Measurements from ENCODE around the gene RFX7. TPM values are rescaled to one million over a fixed set of nuclear protein-coding genes. Genes with fewer than 3 reads are reported as not detected.
A peak's percentile ranks its signal among the peaks of the same experiment; 100 is the strongest.

Gene RFX7
- total and polyA plus RNA-seq, 9 donors: 3.0 to 19.5 (median 14.8) TPM

GRCh38 chr15:56058986-56059385, 184.7 kb downstream of the RFX7 start:
- Histone ChIP-seq H3K4me3 (no peak overlapping the region), H3K27ac (no peak overlapping the region), H3K36me3 (no peaks in the 10 kb centered on the region), H3K27me3 (no peaks in the 10 kb centered on the region), H3K9me3 (no peaks in the 10 kb centered on the region), H3K4me1 (ENCODE audit: insufficient read depth) (no peaks in the 10 kb centered on the region)
- WGBS, 3 donors: 77 to 90% (median 86%) methylated on average over 2 of the region's 2 CpGs
- intact Hi-C loops (cut with DNase I): no loop called here
- TF ChIP-seq CTCF (IDR thresholded peaks at IDR 0.05) (no peak), POLR2A (IDR thresholded peaks at IDR 0.05) (no peak), EP300 (IDR thresholded peaks at IDR 0.05) (no peak)
- no peak for DNase-seq

- no peaks in the 10 kb centered on the region for H3K4me1 ChIP-seq (ENCODE audit: insufficient read depth)
- no peaks in the 10 kb centered on the region for H3K27me3 ChIP-seq
- no peak for DNase-seq
- TF ChIP-seq CTCF (IDR thresholded peaks at IDR 0.05) (no peak), POLR2A (IDR thresholded peaks at IDR 0.05) (no peak), EP300 (IDR thresholded peaks at IDR 0.05) (no peak)
- no peaks in the 10 kb centered on the region for H3K9me3 ChIP-seq
- no peak overlapping the region for H3K27ac ChIP-seq
- no peak overlapping the region for H3K4me3 ChIP-seq
- no peaks in the 10 kb centered on the region for H3K36me3 ChIP-seq
- intact Hi-C loops (cut with DNase I): no loop called here
- WGBS, 3 donors: 85 to 90% (median 85%) methylated on average over 7 of the region's 7 CpGs
These were observed 187.1 kb downstream of the RFX7 start for GRCh38 chr15:56056626-56057025.

GRCh38 chr15:56053046-56053400, 190.7 kb downstream of the RFX7 start:
- Histone ChIP-seq H3K4me3 (no peak overlapping the region), H3K9me3 (no peaks in the 10 kb centered on the region), H3K36me3 (no peaks in the 10 kb centered on the region), H3K27ac (no peak overlapping the region), H3K27me3 (no peaks in the 10 kb centered on the region), H3K4me1 (ENCODE audit: insufficient read depth) (no peaks in the 10 kb centered on the region)
- DNase-seq: no peak
- intact Hi-C loops (cut with DNase I): no loop called here
- TF ChIP-seq EP300 (IDR thresholded peaks at IDR 0.05) (no peak), POLR2A (IDR thresholded peaks at IDR 0.05) (no peak), CTCF (IDR thresholded peaks at IDR 0.05) (no peak)

GRCh38 chr15:56052395-56053045, 191.2 kb downstream of the RFX7 start:
- no peak for DNase-seq
- 8 to 22% (median 9%) methylated on average over 2 of the region's 2 CpGs for WGBS, 3 donors
- intact Hi-C loops (cut with DNase I): no loop called here
- Histone ChIP-seq H3K36me3 (no peaks in the 10 kb centered on the region), H3K9me3 (no peaks in the 10 kb centered on the region), H3K4me1 (ENCODE audit: insufficient read depth) (no peaks in the 10 kb centered on the region), H3K27ac (no peak overlapping the region), H3K4me3 (no peak overlapping the region), H3K27me3 (no peaks in the 10 kb centered on the region)
- TF ChIP-seq EP300 (IDR thresholded peaks at IDR 0.05) (no peak), POLR2A (IDR thresholded peaks at IDR 0.05) (no peak), CTCF (IDR thresholded peaks at IDR 0.05) (peak; percentile 37 to 68 (median 55))
